Umbilical cord (tissue), 2 donors: ENCODE data around the gene PDE4B. TPM values are rescaled to one million over a fixed set of nuclear protein-coding genes. Genes with fewer than 3 reads are reported as not detected.
A peak's percentile ranks its signal among the peaks of the same experiment; 100 is the strongest.
"Not testable (repeated sequence)": the region's sequence is repeated elsewhere in the genome, so short reads cannot be mapped to it uniquely, and the experiment has no call there.

Experiments used
- DNase-seq: peaks from one replicate; pipeline ENCODE4 v3.0.0-alpha.2; 2015; ENCODE audit warnings: low spot score
- total RNA-seq: library from RNA; depleted of rRNA; stranded (reverse); fragments of >200 nt; gene quantifications from one replicate; pipeline ENCODE4 v1.2.3, GENCODE V29; 2014; ENCODE audit warnings: low replicate concordance; ENCODE audit not compliant: insufficient read depth

Gene PDE4B
- total RNA-seq, 1 donor from 2014 or later: 61.6 TPM

- DNase-seq: peak; percentile 5
Observed at GRCh38 chr1:65953170-65953569, 160.5 kb downstream of the PDE4B start.

GRCh38 chr1:65955071-65955470 is 162.4 kb downstream of the PDE4B start:
- no peak for DNase-seq

- peak; percentile 69 for DNase-seq
Observed at GRCh38 chr1:65955503-65955902, 162.8 kb downstream of the PDE4B start.

GRCh38 chr1:65958561-65959350 is 166.1 kb downstream of the PDE4B start:
- peak; percentile 74 for DNase-seq

- DNase-seq: peak; percentile 86
Observed at GRCh38 chr1:65959896-65960567, 167.3 kb downstream of the PDE4B start.

- no peak for DNase-seq
Observed at GRCh38 chr1:65963156-65963888, 170.6 kb downstream of the PDE4B start.

GRCh38 chr1:65964123-65964522 is 171.4 kb downstream of the PDE4B start:
- no peak for DNase-seq

- no peak for DNase-seq
Observed at GRCh38 chr1:65965112-65965996, 172.7 kb downstream of the PDE4B start.

GRCh38 chr1:65967492-65967891 is 174.8 kb downstream of the PDE4B start:
- DNase-seq: not testable (repeated sequence)

- DNase-seq: no peak
Observed at GRCh38 chr1:65971547-65971946, 178.9 kb downstream of the PDE4B start.

GRCh38 chr1:65975708-65976107 is 183.0 kb downstream of the PDE4B start:
- DNase-seq: no peak

- DNase-seq: peak; percentile 80
Observed at GRCh38 chr1:65979136-65980044, 186.7 kb downstream of the PDE4B start.

GRCh38 chr1:65980237-65980636 is 187.5 kb downstream of the PDE4B start:
- no peak for DNase-seq

- DNase-seq: no peak
Observed at GRCh38 chr1:65983500-65983899, 190.8 kb downstream of the PDE4B start.

GRCh38 chr1:65985393-65986066 is 192.8 kb downstream of the PDE4B start:
- DNase-seq: no peak

- DNase-seq: no peak
Observed at GRCh38 chr1:65986146-65986545, 193.5 kb downstream of the PDE4B start.

GRCh38 chr1:65990161-65990560 is 197.5 kb downstream of the PDE4B start:
- DNase-seq: no peak

GRCh38 chr1:65991694-65992093 is 199.0 kb downstream of the PDE4B start:
- DNase-seq: no peak

GRCh38 chr1:65992165-65992821 is 199.6 kb downstream of the PDE4B start:
- peak; percentile 44 for DNase-seq
